SH-SY5Y (cell line): ENCODE results near the gene ERFL.

Experiments used
- GATA2 ChIP-seq: IDR thresholded peaks from 2 replicates; pipeline ENCODE4 v1.6.1; 2011; ENCODE audit warnings: mild to moderate bottlenecking, low read depth, low read length
- GATA3 ChIP-seq: IDR thresholded peaks from 2 replicates; pipeline ENCODE4 v1.6.1; 2011; ENCODE audit warnings: low read depth, mild to moderate bottlenecking, low read length, moderate library complexity

- TF ChIP-seq GATA3 (no peak), GATA2 (no peak)
Observed at GRCh38 chr19:41883463-41883820, 44.8 kb downstream of the ERFL start.
